Measurements from ENCODE around the gene KASH5.

Gene KASH5

DNA sequence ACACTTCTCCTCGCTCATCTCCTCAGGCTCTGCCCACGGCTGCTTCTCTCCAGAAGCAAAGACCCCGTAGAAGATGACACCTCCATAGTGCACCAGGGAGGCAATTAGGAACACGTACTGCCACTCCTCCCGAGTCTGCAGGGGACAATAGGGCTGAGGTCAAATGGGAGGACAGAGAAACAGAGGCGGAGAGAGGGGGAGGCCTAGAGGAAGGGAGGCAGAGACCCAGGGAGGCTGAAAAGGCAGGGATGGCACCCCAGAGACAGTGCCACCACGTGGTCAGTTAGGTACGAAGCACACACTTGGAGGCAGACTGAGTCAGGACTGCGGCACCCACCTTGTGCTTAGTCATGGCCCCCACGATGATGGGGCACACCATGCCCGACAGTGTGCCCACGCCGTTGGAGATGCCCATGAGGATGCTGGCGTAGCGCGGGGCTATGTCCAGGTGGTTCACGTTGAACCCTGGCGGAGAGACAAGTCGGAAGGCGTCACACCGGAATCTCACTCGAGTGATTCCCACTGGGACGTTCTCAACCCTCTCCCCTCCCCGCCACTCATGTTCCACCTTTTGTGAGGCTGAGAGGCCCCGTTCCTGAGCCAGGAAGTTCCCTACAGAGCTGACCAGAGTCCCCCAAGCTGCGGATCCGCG, 42.8 kb downstream of the KASH5 start:
- Histone ChIP-seq H3K9ac (ENCODE audit: insufficient read length, low read depth) (peak overlapping the region; percentile 42), H3K36me3 (ENCODE audit: insufficient read depth, insufficient read length, low read length) (no peaks in the 10 kb centered on the region), H3K4me3 (ENCODE audit: insufficient read length, low read depth) (no peak overlapping the region), H3K27me3 (ENCODE audit: insufficient read depth, insufficient read length) (peaks cover 45% of the 10 kb centered on the region), H3K9me3 (ENCODE audit: insufficient read depth, low read length) (no peaks in the 10 kb centered on the region), H3K4me1 (ENCODE audit: insufficient read depth, insufficient read length) (peaks cover 5% of the 10 kb centered on the region)
- TF ChIP-seq SUZ12 (IDR thresholded peaks at IDR 0.05; ENCODE audit: extremely low read depth, insufficient read depth, insufficient read length) (no peak), YY1 (IDR thresholded peaks at IDR 0.05; ENCODE audit: insufficient read depth, insufficient read length) (no peak), ZNF274 (IDR thresholded peaks at IDR 0.05; ENCODE audit: low read depth, low read length) (no peak)
- DNase-seq (ENCODE audit: low read depth, low spot score), result no peak

DNA sequence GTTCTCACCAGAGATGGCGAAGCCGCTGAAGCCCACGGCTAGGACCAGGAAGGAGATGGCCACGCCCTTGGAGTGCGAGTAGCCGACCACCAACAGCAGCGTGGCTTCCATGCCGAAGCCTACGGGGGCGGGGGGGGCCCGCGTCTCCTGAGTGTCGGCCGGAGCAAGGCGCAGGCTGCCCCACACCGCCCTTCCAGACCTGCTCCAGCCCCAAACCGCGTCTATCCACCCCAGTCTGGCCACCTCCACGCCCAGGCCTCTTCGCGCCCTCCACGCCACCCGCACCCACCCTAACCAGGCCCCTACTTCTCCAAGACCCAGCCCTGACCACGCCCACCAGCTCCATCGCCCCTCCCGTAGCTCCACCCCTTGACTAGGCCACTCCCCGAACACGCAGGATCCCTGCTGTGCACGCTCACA, 43.3 kb downstream of the KASH5 start:
- DNase-seq (ENCODE audit: low read depth, low spot score), result no peak
- Histone ChIP-seq H3K9ac (ENCODE audit: insufficient read length, low read depth) (no peak overlapping the region), H3K4me3 (ENCODE audit: insufficient read length, low read depth) (no peak overlapping the region), H3K9me3 (ENCODE audit: insufficient read depth, low read length) (no peaks in the 10 kb centered on the region), H3K36me3 (ENCODE audit: insufficient read depth, insufficient read length, low read length) (no peaks in the 10 kb centered on the region), H3K27me3 (ENCODE audit: insufficient read depth, insufficient read length) (peaks cover 39% of the 10 kb centered on the region), H3K4me1 (ENCODE audit: insufficient read depth, insufficient read length) (peaks cover 4% of the 10 kb centered on the region)
- TF ChIP-seq YY1 (IDR thresholded peaks at IDR 0.05; ENCODE audit: insufficient read depth, insufficient read length) (no peak), SUZ12 (IDR thresholded peaks at IDR 0.05; ENCODE audit: extremely low read depth, insufficient read depth, insufficient read length) (no peak), ZNF274 (IDR thresholded peaks at IDR 0.05; ENCODE audit: low read depth, low read length) (no peak)

DNA sequence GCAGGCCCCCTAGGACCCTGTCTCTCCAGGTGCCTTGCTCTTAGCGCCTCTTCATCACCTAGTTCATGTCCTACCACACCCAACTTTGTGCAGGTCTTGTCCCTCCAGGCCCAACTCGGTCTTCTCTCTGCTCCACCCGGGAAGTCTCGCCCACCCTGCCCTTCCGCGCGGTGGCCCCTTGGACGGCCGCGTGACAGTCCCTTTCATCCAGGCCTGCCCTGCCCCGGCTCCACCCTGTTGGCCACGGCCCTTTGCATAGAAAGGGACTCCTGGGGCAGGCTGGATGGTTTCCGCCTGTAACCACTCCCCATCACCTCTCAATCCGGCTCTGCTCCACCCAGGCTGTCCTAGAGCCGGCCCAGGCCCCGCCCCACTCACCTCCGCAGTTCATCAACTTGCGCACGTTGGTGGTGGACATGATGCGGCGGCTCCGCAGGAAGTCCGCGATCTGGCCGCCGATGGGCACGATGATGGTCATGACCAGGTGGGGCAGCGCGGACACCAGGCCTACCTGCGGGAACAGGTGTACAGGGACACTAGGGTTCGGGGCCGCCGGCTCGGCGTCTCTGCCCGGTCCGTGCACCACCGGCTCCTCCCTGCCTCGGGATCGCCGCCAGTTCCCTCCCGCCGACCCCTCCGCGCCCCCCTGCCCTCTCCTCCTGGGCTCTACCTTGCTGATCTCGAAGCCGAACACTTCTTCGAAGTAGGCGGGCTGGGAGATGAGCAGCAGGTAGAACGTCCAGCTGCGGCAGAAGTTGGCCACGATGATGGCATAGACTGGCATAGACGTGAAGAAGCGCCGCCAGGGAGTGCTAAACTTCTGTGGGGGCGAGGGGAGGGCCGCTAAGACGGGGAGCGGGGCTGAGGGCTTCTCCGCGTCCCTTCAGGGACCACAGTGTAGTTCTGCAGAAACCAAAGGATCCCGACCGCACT, 44.4 kb downstream of the KASH5 start:
- Histone ChIP-seq H3K27me3 (ENCODE audit: insufficient read depth, insufficient read length) (peaks cover 30% of the 10 kb centered on the region), H3K9me3 (ENCODE audit: insufficient read depth, low read length) (no peaks in the 10 kb centered on the region), H3K36me3 (ENCODE audit: insufficient read depth, insufficient read length, low read length) (no peaks in the 10 kb centered on the region), H3K9ac (ENCODE audit: insufficient read length, low read depth) (no peak overlapping the region), H3K4me1 (ENCODE audit: insufficient read depth, insufficient read length) (no peaks in the 10 kb centered on the region), H3K4me3 (ENCODE audit: insufficient read length, low read depth) (no peak overlapping the region)
- TF ChIP-seq ZNF274 (IDR thresholded peaks at IDR 0.05; ENCODE audit: low read depth, low read length), result no peak
- no peak for TF ChIP-seq YY1 (IDR thresholded peaks at IDR 0.05; ENCODE audit: insufficient read depth, insufficient read length)
- no peak for TF ChIP-seq SUZ12 (IDR thresholded peaks at IDR 0.05; ENCODE audit: extremely low read depth, insufficient read depth, insufficient read length)
- DNase-seq (ENCODE audit: low read depth, low spot score), result no peak

DNA sequence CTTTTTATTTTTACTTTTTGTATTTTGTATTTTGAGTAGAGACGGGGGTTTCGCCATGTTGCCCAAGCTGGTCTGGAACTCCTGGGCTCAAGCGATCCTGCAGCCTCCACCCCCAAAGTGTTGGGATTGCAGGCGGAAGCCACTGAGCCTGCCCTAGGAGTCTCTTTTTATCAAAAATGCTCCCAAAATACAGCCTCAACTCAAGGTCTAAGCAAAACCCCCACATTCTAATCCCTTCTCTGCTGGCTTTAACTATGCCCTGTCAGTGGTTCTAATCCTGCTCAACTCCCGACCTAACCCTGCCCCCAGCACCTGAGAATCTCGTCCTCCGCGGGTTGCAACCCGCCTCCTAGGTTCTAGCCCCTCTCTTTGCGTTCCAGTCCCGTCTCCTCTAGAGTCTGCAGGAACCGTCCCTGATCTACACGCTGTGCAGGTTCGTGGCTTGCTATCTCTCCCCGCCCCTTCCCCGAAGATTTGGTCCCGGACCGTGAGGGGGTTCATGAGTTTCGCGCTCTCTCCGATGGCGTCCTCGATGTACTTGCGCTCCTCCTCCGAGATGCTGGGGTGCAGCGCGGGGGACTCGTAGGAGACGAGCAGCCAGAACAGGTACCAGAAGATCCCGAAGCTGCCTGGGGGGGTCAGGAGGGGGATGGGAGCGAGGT, 45.3 kb downstream of the KASH5 start:
- Histone ChIP-seq H3K9ac (ENCODE audit: insufficient read length, low read depth) (no peak overlapping the region), H3K9me3 (ENCODE audit: insufficient read depth, low read length) (no peaks in the 10 kb centered on the region), H3K27me3 (ENCODE audit: insufficient read depth, insufficient read length) (peaks cover 40% of the 10 kb centered on the region), H3K4me1 (ENCODE audit: insufficient read depth, insufficient read length) (no peaks in the 10 kb centered on the region), H3K36me3 (ENCODE audit: insufficient read depth, insufficient read length, low read length) (no peaks in the 10 kb centered on the region), H3K4me3 (ENCODE audit: insufficient read length, low read depth) (no peak overlapping the region)
- no peak for TF ChIP-seq ZNF274 (IDR thresholded peaks at IDR 0.05; ENCODE audit: low read depth, low read length)
- no peak for TF ChIP-seq YY1 (IDR thresholded peaks at IDR 0.05; ENCODE audit: insufficient read depth, insufficient read length)
- TF ChIP-seq SUZ12 (IDR thresholded peaks at IDR 0.05; ENCODE audit: extremely low read depth, insufficient read depth, insufficient read length), result no peak
- no peak for DNase-seq (ENCODE audit: low read depth, low spot score)

DNA sequence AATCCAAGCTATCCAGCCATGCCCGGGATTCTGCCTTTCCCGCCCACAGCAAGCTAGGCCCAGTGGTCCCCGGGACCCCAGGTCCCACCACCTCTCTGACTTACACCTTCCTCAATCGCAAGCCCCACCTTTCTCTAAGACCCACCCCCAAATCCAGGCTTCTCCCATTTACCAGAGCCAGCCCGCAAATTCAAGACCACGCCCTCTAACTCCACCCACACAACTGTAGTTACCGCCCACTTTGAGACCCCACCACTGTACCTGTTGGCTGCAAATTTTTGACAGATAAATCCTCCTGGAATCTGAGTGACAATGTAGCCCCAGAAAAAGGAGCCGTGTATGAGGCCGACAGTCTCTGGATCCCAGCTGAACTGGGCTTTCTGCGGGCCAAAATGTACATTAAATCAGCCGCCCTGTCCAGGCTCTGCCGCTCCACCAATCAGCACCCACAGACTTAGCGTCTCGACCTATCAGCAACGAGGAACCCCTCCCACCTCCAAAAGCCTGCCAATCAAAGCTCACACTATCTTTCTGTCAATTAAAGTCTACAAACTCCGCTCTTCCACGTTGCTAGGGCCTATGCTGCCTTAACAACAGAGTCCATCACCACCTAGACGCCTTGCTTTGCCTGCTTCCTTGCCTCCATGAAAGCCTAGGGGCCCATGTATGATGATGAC, 47.0 kb downstream of the KASH5 start:
- TF ChIP-seq ZNF274 (IDR thresholded peaks at IDR 0.05; ENCODE audit: low read depth, low read length), result no peak
- TF ChIP-seq SUZ12 (IDR thresholded peaks at IDR 0.05; ENCODE audit: extremely low read depth, insufficient read depth, insufficient read length), result no peak
- TF ChIP-seq YY1 (IDR thresholded peaks at IDR 0.05; ENCODE audit: insufficient read depth, insufficient read length), result no peak
- Histone ChIP-seq H3K4me1 (ENCODE audit: insufficient read depth, insufficient read length) (peaks cover 2% of the 10 kb centered on the region), H3K9ac (ENCODE audit: insufficient read length, low read depth) (no peak overlapping the region), H3K27me3 (ENCODE audit: insufficient read depth, insufficient read length) (peaks cover 52% of the 10 kb centered on the region), H3K36me3 (ENCODE audit: insufficient read depth, insufficient read length, low read length) (no peaks in the 10 kb centered on the region), H3K9me3 (ENCODE audit: insufficient read depth, low read length) (no peaks in the 10 kb centered on the region), H3K4me3 (ENCODE audit: insufficient read length, low read depth) (no peak overlapping the region)
- no peak for DNase-seq (ENCODE audit: low read depth, low spot score)

DNA sequence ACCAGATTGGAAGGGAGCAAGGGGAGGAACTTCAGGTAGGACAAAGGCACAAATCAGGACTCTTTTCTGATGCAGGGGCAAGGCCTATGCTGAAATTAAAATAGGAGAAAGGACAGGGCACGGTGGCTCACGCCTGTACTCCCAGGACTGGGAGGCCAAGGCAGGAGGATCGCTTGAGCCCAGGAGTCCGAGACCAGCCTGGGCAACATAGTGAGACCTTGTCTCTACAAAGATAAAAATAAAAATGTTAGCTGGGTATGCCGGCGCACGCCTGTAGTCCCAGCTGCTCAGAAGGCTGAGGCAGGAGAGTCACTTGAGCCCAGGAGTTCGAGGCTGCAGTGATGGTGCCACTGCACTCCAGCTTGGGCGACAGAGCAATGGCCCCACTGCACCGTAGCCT, 47.6 kb downstream of the KASH5 start:
- Histone ChIP-seq H3K27me3 (ENCODE audit: insufficient read depth, insufficient read length) (peaks cover 58% of the 10 kb centered on the region), H3K9ac (ENCODE audit: insufficient read length, low read depth) (no peak overlapping the region), H3K4me1 (ENCODE audit: insufficient read depth, insufficient read length) (peaks cover 4% of the 10 kb centered on the region), H3K36me3 (ENCODE audit: insufficient read depth, insufficient read length, low read length) (no peaks in the 10 kb centered on the region), H3K4me3 (ENCODE audit: insufficient read length, low read depth) (no peak overlapping the region), H3K9me3 (ENCODE audit: insufficient read depth, low read length) (no peaks in the 10 kb centered on the region)
- TF ChIP-seq ZNF274 (IDR thresholded peaks at IDR 0.05; ENCODE audit: low read depth, low read length), result no peak
- TF ChIP-seq SUZ12 (IDR thresholded peaks at IDR 0.05; ENCODE audit: extremely low read depth, insufficient read depth, insufficient read length), result no peak
- no peak for TF ChIP-seq YY1 (IDR thresholded peaks at IDR 0.05; ENCODE audit: insufficient read depth, insufficient read length)
- no peak for DNase-seq (ENCODE audit: low read depth, low spot score)

Measured in NT2/D1 (cell line).